SU-DHL-6 (cell line): ENCODE measurements around the gene MAML3.

Source experiments
- H2AFZ ChIP-seq: fragments of 200-600 bp; sonication (generic); 2 replicates; pipeline ENCODE4 v1.6.1; 2014; ENCODE audit warnings: low read depth, mild to moderate bottlenecking, moderate library complexity, mixed read lengths, antibody characterized with exemption, low read length; ENCODE audit not compliant: severe bottlenecking
- H3F3A ChIP-seq: fragments of 200-600 bp; shearing (Covaris generic); 2 replicates; pipeline ENCODE4 v1.6.0; 2016; ENCODE audit warnings: antibody characterized with exemption, mild to moderate bottlenecking; ENCODE audit not compliant: insufficient read depth
- H3K27ac ChIP-seq: fragments of 200-600 bp; sonication (generic); 2 replicates; pipeline ENCODE4 v1.5.1; 2016; ENCODE audit warnings: low read depth, mild to moderate bottlenecking, low read length, moderate library complexity, mixed read lengths
- H3K27me3 ChIP-seq: fragments of 200-600 bp; sonication (generic), shearing (Covaris generic); 2 replicates; pipeline ENCODE4 v1.6.0; 2014; ENCODE audit warnings: mild to moderate bottlenecking, low read length
- H3K36me3 ChIP-seq: fragments of 200-600 bp; sonication (generic); 2 replicates; pipeline ENCODE4 v1.6.1; 2014; ENCODE audit warnings: mild to moderate bottlenecking, low read length, mixed read lengths
- H3K4me2 ChIP-seq: fragments of 300-600, 200-600 bp; shearing (Covaris generic), sonication (generic); 2 replicates; pipeline ENCODE4 v1.6.0; 2014; ENCODE audit warnings: low read length, low read depth, mild to moderate bottlenecking; ENCODE audit not compliant: poor library complexity, severe bottlenecking
- H3K4me3 ChIP-seq: fragments of 200-600 bp; sonication (generic); 2 replicates; pipeline ENCODE4 v1.5.1; 2014; ENCODE audit warnings: antibody characterized with exemption, low read length, mild to moderate bottlenecking, mixed read lengths; ENCODE audit not compliant: insufficient read depth, poor library complexity, severe bottlenecking
- H3K79me2 ChIP-seq: fragments of 200-600 bp; sonication (generic); 2 replicates; pipeline ENCODE4 v1.6.1; 2014; ENCODE audit warnings: mild to moderate bottlenecking, low read length, moderate library complexity; ENCODE audit not compliant: insufficient read depth
- H3K9ac ChIP-seq: fragments of 200-600 bp; sonication (generic); 2 replicates; pipeline ENCODE4 v1.7.0; 2014; ENCODE audit warnings: mild to moderate bottlenecking, low read length
- H3K9me2 ChIP-seq: fragments of 200-600 bp; sonication (generic); replicated peaks from 2 replicates; pipeline ENCODE4 v1.6.1; 2014; ENCODE audit warnings: low read length; ENCODE audit not compliant: insufficient read depth
- H3K9me3 ChIP-seq: fragments of 200-600 bp; sonication (generic); 2 replicates; pipeline ENCODE4 v1.6.1; 2014; ENCODE audit warnings: low read length, mixed read lengths; ENCODE audit not compliant: insufficient read depth
- H4K20me1 ChIP-seq: fragments of 200-600 bp; sonication (generic); 2 replicates; pipeline ENCODE4 v1.6.1; 2014; ENCODE audit warnings: low read depth, mild to moderate bottlenecking, antibody characterized with exemption, low read length, moderate library complexity, mixed read lengths
- EZH2phosphoT487 ChIP-seq: fragments of 200-600 bp; sonication (generic), shearing (Covaris generic); conservative IDR thresholded peaks from 2 replicates; pipeline ENCODE4 v1.6.1; 2018; ENCODE audit warnings: mild to moderate bottlenecking, antibody characterized with exemption, low read length, moderate library complexity, mixed read lengths
- TF ChIP-seq, protein P1 (sequence below): fragments of 200-600 bp; sonication (generic); IDR thresholded peaks from one replicate; pipeline ENCODE4 v1.5.1; 2017; ENCODE audit warnings: antibody characterized with exemption, mild to moderate bottlenecking, low read length, moderate library complexity; ENCODE audit not compliant: insufficient read depth, poor library complexity, severe bottlenecking

Gene MAML3

DNA sequence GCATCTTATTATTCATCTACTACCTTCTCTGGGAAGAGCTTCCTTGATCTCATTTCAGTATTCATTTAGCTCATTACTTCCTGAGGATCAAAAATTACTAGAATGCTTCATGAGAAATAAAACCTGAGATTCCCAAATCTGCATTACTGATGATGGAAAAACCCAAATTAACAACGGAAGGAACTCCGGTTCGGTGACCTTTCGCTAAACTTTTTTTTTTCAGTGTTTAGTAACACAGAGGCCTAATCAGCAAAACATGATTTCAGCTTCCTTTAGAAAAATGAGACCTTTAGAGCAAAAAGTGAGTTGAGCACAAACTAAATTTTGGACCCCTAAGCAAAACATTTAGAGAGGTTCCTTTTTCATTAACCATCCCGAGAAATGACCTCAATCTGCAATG is 229.2 kb downstream of the MAML3 start:
- no peak overlapping the region for H3K27ac ChIP-seq

DNA sequence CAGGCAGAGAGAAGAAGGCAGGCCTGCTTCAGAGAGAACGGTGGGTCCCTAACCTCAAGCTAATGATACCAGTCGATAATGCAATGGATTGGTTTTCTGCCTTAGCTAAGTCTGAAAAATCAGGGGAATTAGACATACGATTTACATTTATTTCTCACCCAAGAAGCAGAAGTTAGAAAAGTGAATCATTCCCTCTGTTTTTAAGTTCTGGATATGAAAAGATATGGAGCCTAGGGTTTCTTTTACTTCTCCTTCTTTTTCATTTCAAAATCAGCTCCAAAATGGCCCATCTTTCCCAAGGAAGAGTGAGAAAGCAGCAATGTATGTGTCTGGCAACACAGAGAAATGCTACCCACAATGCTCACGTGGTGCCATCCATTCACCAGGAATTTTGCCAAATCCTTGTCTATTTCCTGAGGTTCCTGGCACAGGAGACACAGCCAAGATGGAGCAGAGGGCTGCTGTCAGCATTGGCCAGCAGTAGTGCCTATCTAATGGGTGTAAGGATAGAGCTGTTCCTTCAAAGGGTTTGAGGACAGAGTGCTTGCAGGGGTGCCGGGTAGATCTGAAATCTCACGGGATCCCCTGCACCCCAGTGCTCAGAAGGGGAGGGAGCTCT is 231.5 kb downstream of the MAML3 start:
- H3F3A ChIP-seq, result no peaks in the 10 kb centered on the region
- no peak overlapping the region for H3K27ac ChIP-seq
- no peaks in the 10 kb centered on the region for H3K27me3 ChIP-seq
- no peak overlapping the region for H2AFZ ChIP-seq
- no peak overlapping the region for H3K9ac ChIP-seq
- H3K36me3 ChIP-seq, result no peaks in the 10 kb centered on the region
- no peaks in the 10 kb centered on the region for H3K9me3 ChIP-seq
- H3K4me3 ChIP-seq, result no peak overlapping the region
- no peaks in the 10 kb centered on the region for H3K9me2 ChIP-seq
- TF ChIP-seq EZH2phosphoT487, result no peak
- TF ChIP-seq, protein P1, sequence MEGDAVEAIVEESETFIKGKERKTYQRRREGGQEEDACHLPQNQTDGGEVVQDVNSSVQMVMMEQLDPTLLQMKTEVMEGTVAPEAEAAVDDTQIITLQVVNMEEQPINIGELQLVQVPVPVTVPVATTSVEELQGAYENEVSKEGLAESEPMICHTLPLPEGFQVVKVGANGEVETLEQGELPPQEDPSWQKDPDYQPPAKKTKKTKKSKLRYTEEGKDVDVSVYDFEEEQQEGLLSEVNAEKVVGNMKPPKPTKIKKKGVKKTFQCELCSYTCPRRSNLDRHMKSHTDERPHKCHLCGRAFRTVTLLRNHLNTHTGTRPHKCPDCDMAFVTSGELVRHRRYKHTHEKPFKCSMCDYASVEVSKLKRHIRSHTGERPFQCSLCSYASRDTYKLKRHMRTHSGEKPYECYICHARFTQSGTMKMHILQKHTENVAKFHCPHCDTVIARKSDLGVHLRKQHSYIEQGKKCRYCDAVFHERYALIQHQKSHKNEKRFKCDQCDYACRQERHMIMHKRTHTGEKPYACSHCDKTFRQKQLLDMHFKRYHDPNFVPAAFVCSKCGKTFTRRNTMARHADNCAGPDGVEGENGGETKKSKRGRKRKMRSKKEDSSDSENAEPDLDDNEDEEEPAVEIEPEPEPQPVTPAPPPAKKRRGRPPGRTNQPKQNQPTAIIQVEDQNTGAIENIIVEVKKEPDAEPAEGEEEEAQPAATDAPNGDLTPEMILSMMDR, result no peak
- H3K4me2 ChIP-seq, result no peak overlapping the region
- no peaks in the 10 kb centered on the region for H3K79me2 ChIP-seq
- H4K20me1 ChIP-seq, result no peaks in the 10 kb centered on the region

More for the DNA sequence above, 229.2 kb downstream of the MAML3 start:
- H3K79me2 ChIP-seq, result no peaks in the 10 kb centered on the region
- H2AFZ ChIP-seq, result no peak overlapping the region
- no peak overlapping the region for H3K4me2 ChIP-seq
- H3K9ac ChIP-seq, result no peak overlapping the region
- no peaks in the 10 kb centered on the region for H3F3A ChIP-seq
- no peak overlapping the region for H3K4me3 ChIP-seq
- H3K9me3 ChIP-seq, result no peaks in the 10 kb centered on the region
- H3K36me3 ChIP-seq, result no peaks in the 10 kb centered on the region
- TF ChIP-seq, protein P1, result no peak
- no peak for TF ChIP-seq EZH2phosphoT487
- H3K9me2 ChIP-seq, result no peaks in the 10 kb centered on the region
- no peaks in the 10 kb centered on the region for H3K27me3 ChIP-seq
- no peaks in the 10 kb centered on the region for H4K20me1 ChIP-seq

DNA sequence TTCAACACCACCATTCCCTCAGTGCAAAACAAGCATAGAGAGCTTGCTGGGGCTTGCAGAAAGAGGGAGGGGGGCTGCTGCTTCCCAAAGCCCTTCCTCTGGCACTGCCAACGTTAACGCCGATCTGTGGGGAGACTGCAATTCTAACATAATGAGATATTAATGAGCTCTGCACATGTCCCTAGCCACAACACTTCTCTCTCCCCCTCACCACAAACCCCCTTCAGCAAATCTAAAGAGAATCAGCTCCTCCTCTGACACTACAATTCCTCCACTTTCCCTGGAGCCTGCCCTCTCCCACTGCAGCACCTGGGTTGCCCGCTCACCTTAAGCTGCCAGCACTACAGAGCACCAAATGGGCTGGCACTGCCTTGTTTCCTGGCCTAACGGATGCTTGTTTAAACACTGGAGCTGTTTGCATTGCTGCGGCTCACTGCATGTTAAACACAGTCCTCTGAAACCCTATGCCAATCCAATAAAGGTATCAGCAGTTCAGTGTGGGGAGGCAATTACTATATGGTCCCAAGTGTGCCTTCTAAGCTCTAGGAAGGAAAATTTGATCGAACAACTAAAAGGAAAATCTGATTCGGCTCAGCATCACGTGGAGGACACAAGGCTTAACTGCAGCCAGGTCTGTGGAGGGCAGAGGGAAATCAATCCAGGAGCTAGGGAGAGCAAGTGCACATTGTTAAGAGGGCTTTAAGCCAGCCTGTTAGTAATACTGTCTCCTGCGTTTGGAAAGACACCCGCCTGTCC is 232.4 kb downstream of the MAML3 start:
- TF ChIP-seq, protein P1, result no peak
- TF ChIP-seq EZH2phosphoT487, result no peak
- Histone ChIP-seq H3K36me3 (no peaks in the 10 kb centered on the region), H3K9me3 (no peaks in the 10 kb centered on the region), H3K9me2 (no peaks in the 10 kb centered on the region), H3K27me3 (no peaks in the 10 kb centered on the region), H3K4me2 (no peak overlapping the region), H3K9ac (no peak overlapping the region), H2AFZ (no peak overlapping the region), H4K20me1 (no peaks in the 10 kb centered on the region), H3K27ac (no peak overlapping the region), H3F3A (no peaks in the 10 kb centered on the region), H3K79me2 (no peaks in the 10 kb centered on the region), H3K4me3 (no peak overlapping the region)
